Breast epithelium (tissue), 4 donors: ENCODE results near the gene GRK5. TPM values are rescaled to one million over a fixed set of nuclear protein-coding genes. Genes with fewer than 3 reads are reported as not detected.
A peak's percentile ranks its signal among the peaks of the same experiment; 100 is the strongest.
"Not testable (repeated sequence)": the region's sequence is repeated elsewhere in the genome, so short reads cannot be mapped to it uniquely, and the experiment has no call there.

Experiments used
- DNase-seq, 2 donors: peaks; one replicate each; pipeline ENCODE4 v3.0.0-alpha.2; 2019; ENCODE audit warnings: low spot score in 2 of 2
- H3K27ac ChIP-seq, 2 donors: fragments of 200-600 bp; sonication (generic) in 1 of 2; one replicate each; pipeline ENCODE4 v1.5.1; 2016 to 2019; ENCODE audit warnings: mild to moderate bottlenecking in 1 of 2
- H3K27me3 ChIP-seq, 2 donors: fragments of 200-600 bp; sonication (generic) in 1 of 2; one replicate each; pipeline versions ENCODE4 v1.5.1 to v1.6.0; 2017 to 2019; ENCODE audit warnings: control low read depth in 1 of 2, mild to moderate bottlenecking in 1 of 2
- H3K36me3 ChIP-seq: fragments of 200-600 bp; one replicate; pipeline ENCODE4 v1.5.1; 2019
- H3K4me1 ChIP-seq, 2 donors: fragments of 200-600 bp; sonication (generic); one replicate each; pipeline ENCODE4 v1.5.1; 2016 to 2019; ENCODE audit warnings: control low read depth in 1 of 2
- H3K4me3 ChIP-seq, 3 donors: fragments of 200-600 bp; sonication (generic); 1 replicate in 2 of 3; 2 replicates in 1 of 3; pipeline ENCODE4 v1.5.1; 2016 to 2019; ENCODE audit warnings: mild to moderate bottlenecking in 3 of 3, moderate library complexity in 2 of 3
- H3K9me3 ChIP-seq, 2 donors: fragments of 200-600 bp; sonication (generic) in 1 of 2; one replicate each; pipeline ENCODE4 v1.5.1; 2016 to 2019; ENCODE audit warnings: control low read depth in 1 of 2
- CTCF ChIP-seq, 3 donors: fragments of 450-650 bp; IDR thresholded peaks; one replicate each; pipeline ENCODE4 v1.5.1; 2016 to 2017; ENCODE audit warnings: antibody characterized with exemption in 3 of 3, mild to moderate bottlenecking in 3 of 3, moderate library complexity in 3 of 3
- POLR2A ChIP-seq: fragments of 450-650 bp; IDR thresholded peaks from one replicate; pipeline ENCODE4 v1.6.1; 2016; ENCODE audit warnings: antibody characterized with exemption, mild to moderate bottlenecking, moderate library complexity
- POLR2AphosphoS5 ChIP-seq, 3 donors: sonication (generic); formaldehyde crosslinking; IDR thresholded peaks; one replicate each; pipeline ENCODE4 v1.6.1; 2017; ENCODE audit warnings: antibody characterized with exemption in 3 of 3
- intact Hi-C: fragments of 100-400 bp; cut with DNase I; formaldehyde crosslinking; loops from one replicate; pipeline ENCODE4 v1.15.1; 2023; ENCODE audit warnings: low total_unique reads
- total RNA-seq, 3 donors: library from RNA; depleted of rRNA; stranded (reverse); fragments of >200 nt; gene quantifications; one replicate each; pipeline ENCODE4 v1.1.0, GENCODE V29; 2016

Gene GRK5
- total RNA-seq, 3 donors from 2014 or later = 14.9 to 20.6 (median 15.2) TPM

GRCh38 chr10:119256897-119257296, 49.5 kb downstream of the GRK5 start:
- intact Hi-C loops = no loop called here
- Histone ChIP-seq H3K36me3 (no peaks in the 10 kb centered on the region), H3K9me3 (no peaks in the 10 kb centered on the region), H3K4me1 (peaks cover 0 to 8% of the 10 kb centered on the region in 2 donors), H3K27ac (no peak overlapping the region), H3K4me3 (no peak overlapping the region), H3K27me3 (no peaks in the 10 kb centered on the region)
- no peak for TF ChIP-seq POLR2A
- TF ChIP-seq POLR2AphosphoS5 (IDR thresholded peaks at IDR 0.05) = no peak
- no peak for TF ChIP-seq CTCF (IDR thresholded peaks at IDR 0.05)
- DNase-seq = no peak

GRCh38 chr10:119257899-119258419, 50.6 kb downstream of the GRK5 start:
- intact Hi-C loops = no loop called here
- Histone ChIP-seq H3K27me3 (no peaks in the 10 kb centered on the region), H3K36me3 (no peaks in the 10 kb centered on the region), H3K9me3 (no peaks in the 10 kb centered on the region), H3K4me1 (peaks cover 0 to 6% of the 10 kb centered on the region in 2 donors), H3K4me3 (no peak overlapping the region), H3K27ac (no peak overlapping the region)
- TF ChIP-seq POLR2AphosphoS5 (IDR thresholded peaks at IDR 0.05) (no peak), CTCF (IDR thresholded peaks at IDR 0.05) (no peak)
- DNase-seq = no peak

GRCh38 chr10:119259345-119259744, 52.0 kb downstream of the GRK5 start:
- no peak overlapping the region for H3K27ac ChIP-seq
- no peak for DNase-seq
- no peaks in the 10 kb centered on the region for H3K36me3 ChIP-seq
- TF ChIP-seq POLR2AphosphoS5 (IDR thresholded peaks at IDR 0.05) (no peak), CTCF (IDR thresholded peaks at IDR 0.05) (no peak), POLR2A (no peak)
- H3K27me3 ChIP-seq = no peaks in the 10 kb centered on the region
- H3K4me3 ChIP-seq = no peak overlapping the region
- intact Hi-C loops = no loop called here
- H3K4me1 ChIP-seq = no peaks in the 10 kb centered on the region
- H3K9me3 ChIP-seq = no peaks in the 10 kb centered on the region

GRCh38 chr10:119261016-119261415, 53.6 kb downstream of the GRK5 start:
- H3K36me3 ChIP-seq, H3K27ac ChIP-seq, H3K9me3 ChIP-seq, H3K27me3 ChIP-seq, H3K4me3 ChIP-seq, intact Hi-C loops, DNase-seq, H3K4me1 ChIP-seq: not testable (repeated sequence)

- intact Hi-C loops = no loop called here
- no peaks in the 10 kb centered on the region for H3K9me3 ChIP-seq
- TF ChIP-seq POLR2AphosphoS5 (IDR thresholded peaks at IDR 0.05) = no peak
- no peak for TF ChIP-seq POLR2A
- no peak for TF ChIP-seq CTCF (IDR thresholded peaks at IDR 0.05)
- no peak for DNase-seq
- H3K36me3 ChIP-seq = no peaks in the 10 kb centered on the region
- no peaks in the 10 kb centered on the region for H3K4me1 ChIP-seq
- no peak overlapping the region for H3K4me3 ChIP-seq
- H3K27me3 ChIP-seq = no peaks in the 10 kb centered on the region
- H3K27ac ChIP-seq = peak overlapping the region; percentile 29 to 68
These were observed 56.7 kb downstream of the GRK5 start for GRCh38 chr10:119263951-119264617.
